Measurements from ENCODE around the gene NCEH1. TPM values are rescaled to one million over a fixed set of nuclear protein-coding genes. Genes with fewer than 3 reads are reported as not detected.

Gene NCEH1
- total and polyA plus RNA-seq, 4 donors: 6.3 to 52.1 (median 10.6) TPM

DNA sequence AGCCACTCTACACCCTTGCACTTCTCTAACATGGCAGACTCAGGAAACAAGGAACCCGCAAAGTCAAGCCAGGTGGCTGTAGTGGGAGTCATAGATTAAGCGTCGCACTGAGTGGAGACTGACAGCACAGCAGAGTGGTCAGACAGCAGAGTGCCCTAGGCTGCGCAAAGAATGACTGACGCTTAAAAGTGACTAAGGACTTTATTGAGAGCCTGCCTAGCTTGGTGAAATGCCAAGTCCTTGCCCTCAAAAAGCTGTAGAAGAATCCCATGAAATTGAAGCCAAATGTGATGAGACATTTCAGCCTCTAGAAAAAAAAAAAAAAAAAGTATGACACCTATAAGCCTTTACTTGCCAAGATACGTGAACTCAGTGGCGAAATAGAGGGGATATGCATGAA is 30.2 kb downstream of the NCEH1 start:
- ATAC-seq (ENCODE audit: insufficient read depth, low FRiP score): no peak
- no peak overlapping the region for H3K4me3 ChIP-seq
- H3K4me1 ChIP-seq (ENCODE audit: control insufficient read depth in 5 of 5, insufficient read depth in 5 of 5, low read length in 5 of 5): peaks cover 0 to 7% (median 2%) of the 10 kb centered on the region in 5 donors
- 87 to 89% methylated on average over 7 of the region's 7 CpGs for WGBS, 2 donors
- no peaks in the 10 kb centered on the region for H3K9me3 ChIP-seq (ENCODE audit: control insufficient read depth in 4 of 4, insufficient read depth in 3 of 4, low read length in 3 of 4)
- H3K27ac ChIP-seq (ENCODE audit: low read depth in 1 of 2, low read length in 1 of 2): no peak overlapping the region
- no peaks in the 10 kb centered on the region for H3K27me3 ChIP-seq (ENCODE audit: control insufficient read depth in 3 of 3, insufficient read depth in 3 of 3, low read length in 2 of 3)
- H3K9ac ChIP-seq (ENCODE audit: insufficient read depth in 1 of 2, low read length in 2 of 2): no peak overlapping the region
- no peak for DNase-seq
- TF ChIP-seq, protein P1, sequence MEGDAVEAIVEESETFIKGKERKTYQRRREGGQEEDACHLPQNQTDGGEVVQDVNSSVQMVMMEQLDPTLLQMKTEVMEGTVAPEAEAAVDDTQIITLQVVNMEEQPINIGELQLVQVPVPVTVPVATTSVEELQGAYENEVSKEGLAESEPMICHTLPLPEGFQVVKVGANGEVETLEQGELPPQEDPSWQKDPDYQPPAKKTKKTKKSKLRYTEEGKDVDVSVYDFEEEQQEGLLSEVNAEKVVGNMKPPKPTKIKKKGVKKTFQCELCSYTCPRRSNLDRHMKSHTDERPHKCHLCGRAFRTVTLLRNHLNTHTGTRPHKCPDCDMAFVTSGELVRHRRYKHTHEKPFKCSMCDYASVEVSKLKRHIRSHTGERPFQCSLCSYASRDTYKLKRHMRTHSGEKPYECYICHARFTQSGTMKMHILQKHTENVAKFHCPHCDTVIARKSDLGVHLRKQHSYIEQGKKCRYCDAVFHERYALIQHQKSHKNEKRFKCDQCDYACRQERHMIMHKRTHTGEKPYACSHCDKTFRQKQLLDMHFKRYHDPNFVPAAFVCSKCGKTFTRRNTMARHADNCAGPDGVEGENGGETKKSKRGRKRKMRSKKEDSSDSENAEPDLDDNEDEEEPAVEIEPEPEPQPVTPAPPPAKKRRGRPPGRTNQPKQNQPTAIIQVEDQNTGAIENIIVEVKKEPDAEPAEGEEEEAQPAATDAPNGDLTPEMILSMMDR (IDR thresholded peaks at IDR 0.05; ENCODE audit: control extremely low read depth, extremely low read depth): no peak
- H3K36me3 ChIP-seq (ENCODE audit: control insufficient read depth in 4 of 4, insufficient read depth in 4 of 4, low read length in 4 of 4): no peaks in the 10 kb centered on the region

DNA sequence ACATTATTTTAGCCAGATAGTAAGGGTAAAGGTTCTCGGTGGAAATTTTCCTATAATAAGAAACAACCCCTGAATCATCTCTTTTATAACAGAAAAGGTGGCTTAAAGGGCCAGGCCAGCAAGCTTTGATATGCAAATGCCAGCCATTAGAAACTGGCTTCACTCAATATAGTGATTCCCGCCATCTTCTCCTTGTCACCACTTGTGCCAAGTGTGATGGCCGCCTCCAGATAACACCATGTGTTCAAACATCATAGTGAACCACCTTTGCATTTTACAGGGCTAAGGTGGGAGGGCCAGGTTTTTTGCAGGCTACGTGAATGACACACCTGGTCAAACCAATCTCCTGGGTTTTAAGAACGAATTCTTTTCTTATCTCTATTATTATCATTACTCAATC is 31.3 kb downstream of the NCEH1 start:
- TF ChIP-seq, protein P1 (IDR thresholded peaks at IDR 0.05; ENCODE audit: control extremely low read depth, extremely low read depth): no peak
- H3K36me3 ChIP-seq (ENCODE audit: control insufficient read depth in 4 of 4, insufficient read depth in 4 of 4, low read length in 4 of 4): no peaks in the 10 kb centered on the region
- no peak overlapping the region for H3K27ac ChIP-seq (ENCODE audit: low read depth in 1 of 2, low read length in 1 of 2)
- H3K9me3 ChIP-seq (ENCODE audit: control insufficient read depth in 4 of 4, insufficient read depth in 3 of 4, low read length in 3 of 4): no peaks in the 10 kb centered on the region
- ATAC-seq (ENCODE audit: insufficient read depth, low FRiP score) (no peak), DNase-seq (no peak)
- H3K4me1 ChIP-seq (ENCODE audit: control insufficient read depth in 5 of 5, insufficient read depth in 5 of 5, low read length in 5 of 5): peaks cover 0 to 7% (median 2%) of the 10 kb centered on the region in 5 donors
- no peak overlapping the region for H3K4me3 ChIP-seq
- WGBS, 2 donors: 97% methylated on average over 5 of the region's 5 CpGs
- H3K9ac ChIP-seq (ENCODE audit: insufficient read depth in 1 of 2, low read length in 2 of 2): no peak overlapping the region
- H3K27me3 ChIP-seq (ENCODE audit: control insufficient read depth in 3 of 3, insufficient read depth in 3 of 3, low read length in 2 of 3): no peaks in the 10 kb centered on the region

DNA sequence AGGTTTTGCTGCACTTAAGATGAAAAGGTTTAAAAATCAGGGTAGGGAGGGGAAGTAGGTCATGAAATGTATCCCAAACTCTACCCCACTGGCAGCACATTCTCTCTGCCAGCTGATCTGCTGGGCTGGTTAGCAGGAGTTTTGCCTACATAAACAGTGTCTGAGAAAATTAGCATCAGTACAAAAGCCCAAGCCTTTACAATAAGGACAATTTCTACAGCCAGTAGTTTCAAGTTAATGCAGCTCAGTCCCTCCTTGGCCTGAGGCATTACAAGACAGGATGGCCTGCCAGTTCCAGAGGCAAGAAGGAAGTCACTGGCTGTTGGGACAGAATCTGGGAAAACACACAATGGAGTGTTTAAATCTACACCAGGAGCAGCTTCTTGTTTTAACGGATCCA is 32.8 kb downstream of the NCEH1 start:
- 44 to 73% methylated on average over 1 of the region's 1 CpG for WGBS, 2 donors
- Histone ChIP-seq H3K4me1 (ENCODE audit: control insufficient read depth in 5 of 5, insufficient read depth in 5 of 5, low read length in 5 of 5) (peaks cover 0 to 8% (median 2%) of the 10 kb centered on the region in 5 donors), H3K27ac (ENCODE audit: low read depth in 1 of 2, low read length in 1 of 2) (peak overlapping the region in 1 of 2 donors; percentile 60)

More for the DNA sequence above, 32.8 kb downstream of the NCEH1 start:
- no peak overlapping the region for H3K9ac ChIP-seq (ENCODE audit: insufficient read depth in 1 of 2, low read length in 2 of 2)
- DNase-seq (no peak), ATAC-seq (ENCODE audit: insufficient read depth, low FRiP score) (no peak)
- no peaks in the 10 kb centered on the region for H3K36me3 ChIP-seq (ENCODE audit: control insufficient read depth in 4 of 4, insufficient read depth in 4 of 4, low read length in 4 of 4)
- H3K4me3 ChIP-seq: no peak overlapping the region
- no peaks in the 10 kb centered on the region for H3K27me3 ChIP-seq (ENCODE audit: control insufficient read depth in 3 of 3, insufficient read depth in 3 of 3, low read length in 2 of 3)
- TF ChIP-seq, protein P1 (IDR thresholded peaks at IDR 0.05; ENCODE audit: control extremely low read depth, extremely low read depth): no peak
- no peaks in the 10 kb centered on the region for H3K9me3 ChIP-seq (ENCODE audit: control insufficient read depth in 4 of 4, insufficient read depth in 3 of 4, low read length in 3 of 4)

All from lung (tissue), 12 donors.